ENCODE results near the gene ATXN2. TPM values are rescaled to one million over a fixed set of nuclear protein-coding genes. Genes with fewer than 3 reads are reported as not detected.

Gene ATXN2
- total RNA-seq, 2 experiments from 2014 or later, result 32.2 to 35.6 TPM

DNA sequence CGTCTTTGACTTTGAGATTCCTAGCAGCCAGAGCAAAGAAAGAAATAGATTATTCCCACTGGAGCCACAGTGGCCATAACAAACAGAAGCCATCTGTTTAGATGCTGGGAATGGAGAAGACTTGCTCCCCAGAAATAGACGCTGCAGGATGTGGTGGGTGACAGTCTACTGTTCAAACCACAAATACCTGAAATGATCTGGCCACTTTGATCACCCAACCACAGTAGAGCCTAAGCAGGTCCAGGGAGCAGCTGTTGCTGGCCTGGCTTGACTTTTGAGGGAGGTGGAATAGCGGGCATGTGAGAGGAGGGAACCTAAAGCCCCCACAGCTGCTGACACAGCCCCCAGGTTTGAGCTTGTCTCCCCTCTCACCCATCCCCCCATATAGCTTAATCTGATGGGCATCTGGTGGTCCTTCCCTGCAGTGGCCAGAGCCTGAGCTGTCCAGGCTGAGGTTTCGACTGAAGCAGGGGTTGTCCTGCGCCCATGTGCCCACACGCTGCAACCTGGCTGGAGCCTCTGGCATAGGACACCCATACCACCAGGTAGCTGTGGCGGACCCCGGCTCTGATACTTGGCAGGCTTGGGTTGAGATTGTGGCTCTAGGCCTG is 154.7 kb downstream of the ATXN2 start:
- Mint-ChIP-seq H3K27ac (peak overlapping the region; percentile 68), H3K36me3 (ENCODE audit: low read depth) (peaks cover 62% of the 10 kb centered on the region), H3K27me3 (no peaks in the 10 kb centered on the region), H3K9me3 (no peaks in the 10 kb centered on the region), H3K4me1 (ENCODE audit: low read depth) (peaks cover 84% of the 10 kb centered on the region), H3K4me3 (peak overlapping the region; percentile 26)
- TF ChIP-seq, protein P1, sequence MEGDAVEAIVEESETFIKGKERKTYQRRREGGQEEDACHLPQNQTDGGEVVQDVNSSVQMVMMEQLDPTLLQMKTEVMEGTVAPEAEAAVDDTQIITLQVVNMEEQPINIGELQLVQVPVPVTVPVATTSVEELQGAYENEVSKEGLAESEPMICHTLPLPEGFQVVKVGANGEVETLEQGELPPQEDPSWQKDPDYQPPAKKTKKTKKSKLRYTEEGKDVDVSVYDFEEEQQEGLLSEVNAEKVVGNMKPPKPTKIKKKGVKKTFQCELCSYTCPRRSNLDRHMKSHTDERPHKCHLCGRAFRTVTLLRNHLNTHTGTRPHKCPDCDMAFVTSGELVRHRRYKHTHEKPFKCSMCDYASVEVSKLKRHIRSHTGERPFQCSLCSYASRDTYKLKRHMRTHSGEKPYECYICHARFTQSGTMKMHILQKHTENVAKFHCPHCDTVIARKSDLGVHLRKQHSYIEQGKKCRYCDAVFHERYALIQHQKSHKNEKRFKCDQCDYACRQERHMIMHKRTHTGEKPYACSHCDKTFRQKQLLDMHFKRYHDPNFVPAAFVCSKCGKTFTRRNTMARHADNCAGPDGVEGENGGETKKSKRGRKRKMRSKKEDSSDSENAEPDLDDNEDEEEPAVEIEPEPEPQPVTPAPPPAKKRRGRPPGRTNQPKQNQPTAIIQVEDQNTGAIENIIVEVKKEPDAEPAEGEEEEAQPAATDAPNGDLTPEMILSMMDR (IDR thresholded peaks at IDR 0.05), result no peak
- ATAC-seq (peak; percentile 13), DNase-seq (peak; percentile 73)
- POLR2A ChIA-PET, result interaction anchor here (0.6 to 5.4 kb wide), 13 partner anchors 10 to 176 kb away, joined by 3 to 41 read pairs (median 10); no protein-coding TSS in a partner anchor
- intact Hi-C loops (cut with micrococcal nuclease), result loop anchor here (2.0 to 5.0 kb wide), 2 partner anchors 14 to 42 kb away; no protein-coding TSS in a partner anchor
- CTCF ChIA-PET, result interaction anchor here (1.0 to 40.2 kb wide), 7 partner anchors 10 to 549 kb away, joined by 3 to 1222 read pairs (median 6); partner anchors contain the start of gene SH2B3

DNA sequence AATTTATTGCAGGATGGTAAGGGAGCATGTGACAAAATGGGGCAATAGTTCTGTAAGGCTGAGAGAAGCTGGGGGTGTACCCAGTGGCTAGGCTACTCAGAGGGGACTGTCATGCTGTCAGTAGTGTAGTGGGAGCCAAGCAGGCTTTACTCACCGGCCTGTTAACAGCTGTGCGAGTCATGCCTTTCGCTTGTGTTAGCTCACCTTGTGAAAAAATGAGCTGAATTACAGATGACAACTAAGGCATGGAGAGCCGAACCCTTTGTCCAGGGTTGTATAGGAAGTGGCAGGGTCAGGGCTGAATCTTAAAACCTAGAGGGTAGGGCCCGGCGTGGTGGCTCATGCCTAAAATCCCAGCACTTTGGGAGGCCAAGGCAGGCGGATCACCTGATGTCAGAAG is 155.5 kb downstream of the ATXN2 start:
- ATAC-seq (peak; percentile 70), DNase-seq (peak; percentile 81)
- TF ChIP-seq, protein P1 (IDR thresholded peaks at IDR 0.05), result no peak
- Mint-ChIP-seq H3K27me3 (no peaks in the 10 kb centered on the region), H3K4me3 (no peak overlapping the region), H3K36me3 (ENCODE audit: low read depth) (peaks cover 59% of the 10 kb centered on the region), H3K4me1 (ENCODE audit: low read depth) (peaks cover 81% of the 10 kb centered on the region), H3K9me3 (no peaks in the 10 kb centered on the region), H3K27ac (peak overlapping the region; percentile 68)
- ChIA-PET CTCF (interaction anchor here (1.3 to 40.2 kb wide), 6 partner anchors 8 to 549 kb away, joined by 3 to 1222 read pairs (median 24); partner anchors contain the start of gene SH2B3), POLR2A (interaction anchor here (0.6 to 5.4 kb wide), 10 partner anchors 8 to 176 kb away, joined by 3 to 41 read pairs (median 22); no protein-coding TSS in a partner anchor)
- intact Hi-C loops (cut with micrococcal nuclease), result loop anchor here (5.0 kb wide), 1 partner anchor 41 kb away; no protein-coding TSS in a partner anchor

DNA sequence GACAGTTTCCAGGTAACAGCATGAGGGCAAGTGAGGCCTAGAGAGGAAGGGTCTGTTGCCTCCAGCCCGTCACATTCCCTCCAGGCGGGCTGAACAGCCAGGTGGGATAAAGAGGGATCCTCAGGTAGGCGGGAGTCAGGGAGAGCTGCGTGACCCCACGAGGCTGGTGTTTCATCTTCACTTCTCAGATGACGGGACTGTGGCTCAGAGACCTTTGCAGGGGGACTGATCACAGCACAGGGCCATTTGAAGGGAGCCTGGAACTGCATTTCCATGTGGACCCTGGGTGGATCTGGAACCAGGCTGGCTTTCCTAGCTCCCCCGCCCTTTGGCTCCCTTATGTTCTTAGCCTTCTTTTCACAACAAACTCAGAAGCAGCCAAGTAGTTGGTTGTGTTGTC is 156.0 kb downstream of the ATXN2 start:
- H3K9me3 Mint-ChIP-seq, result no peaks in the 10 kb centered on the region
- H3K36me3 Mint-ChIP-seq (ENCODE audit: low read depth), result peaks cover 57% of the 10 kb centered on the region
- ChIA-PET CTCF (interaction anchor here (1.4 to 40.2 kb wide), 5 partner anchors 8 to 38 kb away, joined by 6 to 1222 read pairs (median 28); partner anchors contain the start of gene SH2B3), POLR2A (interaction anchor here (1.4 to 5.4 kb wide), 7 partner anchors 8 to 39 kb away, joined by 4 to 41 read pairs (median 30); no protein-coding TSS in a partner anchor)
- no peak for DNase-seq
- no peak overlapping the region for H3K4me3 Mint-ChIP-seq
- intact Hi-C loops (cut with micrococcal nuclease), result loop anchor here (5.0 kb wide), 1 partner anchor 41 kb away; no protein-coding TSS in a partner anchor
- TF ChIP-seq, protein P1 (IDR thresholded peaks at IDR 0.05), result no peak
- H3K27me3 Mint-ChIP-seq, result no peaks in the 10 kb centered on the region
- peaks cover 82% of the 10 kb centered on the region for H3K4me1 Mint-ChIP-seq (ENCODE audit: low read depth)
- no peak for ATAC-seq
- H3K27ac Mint-ChIP-seq, result peak overlapping the region; percentile 68

DNA sequence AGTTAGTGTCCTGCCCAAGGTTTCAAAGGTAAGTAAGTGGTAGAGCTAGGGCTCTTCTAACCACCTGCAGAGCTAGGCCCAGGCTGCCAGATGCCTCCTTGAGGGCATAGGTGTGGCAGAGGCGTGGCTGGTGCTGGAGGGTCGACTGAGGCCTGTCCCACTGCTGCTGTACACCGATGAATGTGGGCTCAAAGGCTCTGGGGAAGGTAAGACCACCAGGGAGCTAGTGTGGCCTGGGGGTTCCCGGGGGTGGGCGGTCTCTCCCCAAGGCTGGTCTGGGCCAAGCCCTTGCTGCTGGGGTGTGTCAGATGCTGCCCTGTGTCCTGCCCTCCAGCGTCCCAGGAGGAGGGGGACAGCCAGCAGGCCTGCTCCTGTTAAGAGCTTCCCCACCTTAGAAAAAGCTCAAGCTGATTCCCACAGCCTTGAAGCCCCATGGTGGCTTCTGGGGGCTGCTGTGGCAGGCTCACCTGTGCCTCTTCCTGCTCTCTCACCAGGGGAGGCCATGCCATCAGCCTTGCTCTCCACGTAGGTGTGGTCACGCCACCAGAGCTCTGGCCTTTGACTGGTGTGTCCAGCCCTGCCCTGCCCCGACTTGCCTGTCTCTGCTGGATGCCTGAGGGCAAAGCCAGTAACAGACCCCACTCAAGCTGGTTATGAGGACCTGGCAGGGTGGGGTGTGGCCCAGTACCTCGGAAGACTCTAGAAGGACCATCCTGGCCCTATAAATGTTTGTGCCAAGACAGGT is 156.6 kb downstream of the ATXN2 start:
- Mint-ChIP-seq H3K36me3 (ENCODE audit: low read depth) (peaks cover 56% of the 10 kb centered on the region), H3K4me1 (ENCODE audit: low read depth) (peaks cover 84% of the 10 kb centered on the region), H3K4me3 (no peak overlapping the region), H3K27ac (peak overlapping the region; percentile 68), H3K9me3 (no peaks in the 10 kb centered on the region), H3K27me3 (no peaks in the 10 kb centered on the region)
- DNase-seq (no peak), ATAC-seq (no peak)
- ChIA-PET CTCF (interaction anchor here (0.8 to 40.2 kb wide), 4 partner anchors 9 to 87 kb away, joined by 3 to 1222 read pairs (median 20); partner anchors contain the start of gene SH2B3), POLR2A (interaction anchor here (1.4 to 5.4 kb wide), 7 partner anchors 8 to 38 kb away, joined by 4 to 41 read pairs (median 28); no protein-coding TSS in a partner anchor)
- intact Hi-C loops (cut with micrococcal nuclease), result loop anchor here (5.0 kb wide), 1 partner anchor 40 kb away; no protein-coding TSS in a partner anchor
- TF ChIP-seq, protein P1 (IDR thresholded peaks at IDR 0.05), result no peak

Data from activated CD8-positive, alpha-beta T cell treated with anti-CD3 and anti-CD28 coated beads for 36 hours (primary cell).